ACHN (cell line): ENCODE data around the gene XXYLT1.
"Not testable (repeated sequence)": the region's sequence is repeated elsewhere in the genome, so short reads cannot be mapped to it uniquely, and the experiment has no call there.

ENCODE experiments used
- DNase-seq: peaks from one replicate; pipeline ENCODE4 v3.0.0-alpha.2; 2015
- in situ Hi-C: cut with HindIII; loops from 2 replicates; pipeline ENCODE4 v1.10.0; 2017; ENCODE audit warnings: low sequenced_read_pairs, low pct_ligation_motif_present, low pct_unique_long_range_greater_than_20kb

Gene XXYLT1

DNA sequence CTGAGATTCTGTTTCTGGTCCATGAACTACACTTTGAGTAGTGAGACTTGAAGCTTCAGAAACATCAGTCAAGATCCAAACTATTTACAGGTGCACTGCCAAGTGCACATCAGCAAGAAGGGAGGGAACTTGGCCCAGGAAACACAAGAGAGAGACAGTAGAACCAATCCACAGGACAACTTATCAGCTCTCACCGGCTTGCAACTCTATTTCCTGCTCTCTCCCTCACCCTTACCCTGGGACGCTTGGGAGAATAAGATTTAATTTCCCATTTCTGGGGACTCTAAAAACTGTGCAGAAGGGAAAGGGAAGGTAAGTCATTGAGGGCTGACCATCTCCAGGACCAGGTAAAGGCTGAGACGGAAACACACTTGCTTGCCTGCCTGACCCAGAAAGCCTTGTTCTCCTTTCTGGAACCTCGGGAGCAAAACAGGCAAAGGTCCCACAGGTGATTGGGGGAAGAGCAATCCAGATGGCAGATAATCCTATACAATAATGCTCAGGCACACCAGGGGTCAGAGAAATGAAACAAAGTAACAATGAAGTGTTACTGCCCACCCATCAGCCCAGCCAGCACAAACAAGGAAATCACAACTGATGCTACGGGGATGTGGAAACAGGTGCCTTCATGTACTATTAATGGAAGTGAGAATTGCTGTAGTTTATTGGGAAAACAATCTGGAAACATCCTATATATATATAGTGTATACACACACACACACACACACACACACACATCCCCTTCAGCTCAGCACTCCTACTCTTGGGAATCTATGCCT is 154.4 kb downstream of the XXYLT1 start:
- in situ Hi-C loops: no loop called here

GRCh38 chr3:195115600-195116406 is 155.2 kb downstream of the XXYLT1 start:
- DNase-seq: no peak
- in situ Hi-C loops: no loop called here

More for the DNA sequence above, 154.4 kb downstream of the XXYLT1 start:
- DNase-seq: no peak

GRCh38 chr3:195114786-195115599 is 156.0 kb downstream of the XXYLT1 start:
- in situ Hi-C loops: no loop called here

DNA sequence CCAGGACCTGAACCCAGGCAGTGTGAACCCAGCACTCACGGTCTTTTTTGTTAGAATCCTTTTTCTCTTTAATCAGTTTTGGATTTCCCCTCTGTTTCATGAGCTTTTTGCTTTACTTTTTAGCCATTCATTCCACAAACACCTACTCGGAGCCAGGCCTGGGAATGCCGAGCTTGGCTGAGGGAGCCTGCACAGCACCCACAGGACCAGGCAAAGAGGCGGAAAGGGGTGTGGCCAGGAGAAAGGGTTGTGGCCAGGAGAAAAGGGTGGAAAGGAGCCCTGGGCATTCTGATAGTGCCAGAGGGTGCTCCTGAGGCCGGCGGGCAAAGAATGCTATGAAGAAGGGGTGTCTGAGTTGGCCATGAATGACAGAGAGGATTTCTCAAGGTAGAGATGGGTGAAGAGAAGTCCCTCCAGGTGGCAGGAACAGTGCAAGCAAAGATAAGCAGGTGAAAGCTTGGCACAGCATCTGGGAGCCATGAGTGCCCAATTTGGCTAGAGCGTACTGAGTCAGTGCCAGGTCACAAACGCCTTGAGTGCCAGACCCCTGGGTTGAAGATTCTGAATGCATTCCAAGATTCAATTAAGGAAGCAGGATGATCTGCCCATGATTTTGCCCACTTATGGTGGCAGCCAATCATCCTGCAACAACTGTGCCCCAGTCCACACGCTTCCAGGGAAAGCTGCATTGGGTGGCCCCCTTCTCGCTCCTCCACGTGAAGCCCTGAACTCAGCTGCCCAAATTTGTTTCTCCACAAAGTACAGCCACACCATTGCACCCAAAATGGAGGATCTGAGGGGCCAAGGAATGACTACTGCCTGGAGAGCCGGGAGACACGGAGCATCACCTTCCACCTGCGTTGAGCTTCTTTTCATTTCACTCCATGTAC is 157.2 kb downstream of the XXYLT1 start:
- no peak for DNase-seq
- in situ Hi-C loops: no loop called here

More at GRCh38 chr3:195114786-195115599, 156.0 kb downstream of the XXYLT1 start:
- no peak for DNase-seq

DNA sequence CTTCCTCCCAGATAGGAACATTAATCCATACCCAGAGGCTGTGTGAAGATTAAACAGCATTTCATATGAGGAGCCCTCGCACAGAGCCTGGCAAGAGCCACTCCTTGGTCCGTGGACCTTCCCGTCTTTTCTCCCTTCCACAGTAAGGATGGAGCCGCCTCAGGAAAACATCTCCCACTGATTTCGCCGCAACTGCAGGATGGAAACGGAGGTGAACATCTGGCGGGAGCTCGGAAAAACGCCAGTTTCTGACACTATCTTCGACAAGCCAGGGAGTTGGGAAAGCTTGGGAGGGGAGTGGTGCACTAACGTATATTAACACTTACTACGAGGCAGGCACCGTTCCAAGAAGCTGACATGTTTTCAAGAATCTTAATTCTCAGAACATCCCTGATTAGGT is 157.9 kb downstream of the XXYLT1 start:
- in situ Hi-C loops: no loop called here
- no peak for DNase-seq

DNA sequence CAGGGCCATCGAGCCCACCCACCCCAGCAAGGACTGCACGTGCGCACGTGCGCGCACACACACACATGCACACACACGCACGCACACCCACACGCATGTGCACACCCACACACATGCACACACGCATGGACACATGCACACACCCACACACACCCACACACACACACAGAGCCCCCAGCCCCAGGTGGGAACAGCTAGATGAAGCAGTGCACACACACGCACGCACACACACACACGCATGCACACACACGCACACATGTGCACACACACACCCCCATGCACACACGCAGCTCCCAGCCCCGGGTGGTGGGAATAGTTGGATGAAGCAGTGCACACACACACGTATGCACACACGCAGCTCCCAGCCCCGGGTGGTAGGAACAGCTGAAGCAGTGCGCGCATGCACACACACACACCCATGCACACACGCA is 158.6 kb downstream of the XXYLT1 start:
- in situ Hi-C loops: no loop called here
- no peak for DNase-seq

DNA sequence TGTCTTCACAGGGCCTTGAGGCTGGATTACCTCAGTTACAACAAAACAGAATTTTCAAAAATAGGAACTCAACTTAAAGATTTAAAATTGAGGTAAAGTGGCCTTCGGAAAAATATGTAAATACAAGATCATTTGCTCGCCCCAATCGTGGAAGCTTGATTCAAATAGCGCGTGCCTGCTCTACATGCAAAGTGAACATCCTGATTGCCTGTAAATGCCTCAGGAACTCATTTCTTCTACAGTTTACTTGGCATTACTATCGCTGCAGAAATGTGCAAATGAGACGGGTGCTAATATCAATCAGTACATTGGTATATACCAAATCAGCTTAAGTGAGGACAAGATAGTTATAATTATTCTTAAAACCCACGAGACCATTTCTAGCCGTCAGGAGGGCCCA is 159.2 kb downstream of the XXYLT1 start:
- DNase-seq: no peak
- in situ Hi-C loops: no loop called here

- DNase-seq: no peak
- in situ Hi-C loops: no loop called here
These were observed 159.6 kb downstream of the XXYLT1 start for GRCh38 chr3:195111319-195111705.

GRCh38 chr3:195110647-195111318 is 160.2 kb downstream of the XXYLT1 start:
- no peak for DNase-seq

GRCh38 chr3:195109098-195109657 is 161.8 kb downstream of the XXYLT1 start:
- DNase-seq: no peak
- in situ Hi-C loops: no loop called here

More at GRCh38 chr3:195110647-195111318, 160.2 kb downstream of the XXYLT1 start:
- in situ Hi-C loops: no loop called here

DNA sequence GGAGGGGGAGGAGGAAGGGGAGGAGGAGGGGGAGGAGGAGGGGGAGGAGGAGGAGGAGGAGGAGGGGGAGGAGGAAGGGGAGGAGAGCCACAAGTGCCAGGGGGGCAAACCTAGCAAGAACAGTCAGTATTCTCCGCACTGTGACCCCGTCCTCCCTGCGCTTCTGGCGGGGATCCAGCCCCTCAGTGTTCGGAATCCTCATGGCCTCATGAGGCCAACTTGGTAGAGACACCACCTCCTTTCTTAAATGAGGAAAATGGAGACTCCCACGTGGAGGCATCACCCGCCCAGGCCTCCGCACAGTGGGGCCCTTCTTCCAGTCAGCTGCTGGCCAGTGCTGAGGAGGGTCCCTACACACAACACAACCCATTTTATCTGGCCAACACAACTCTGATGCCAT is 163.4 kb downstream of the XXYLT1 start:
- no peak for DNase-seq
- in situ Hi-C loops: no loop called here

DNA sequence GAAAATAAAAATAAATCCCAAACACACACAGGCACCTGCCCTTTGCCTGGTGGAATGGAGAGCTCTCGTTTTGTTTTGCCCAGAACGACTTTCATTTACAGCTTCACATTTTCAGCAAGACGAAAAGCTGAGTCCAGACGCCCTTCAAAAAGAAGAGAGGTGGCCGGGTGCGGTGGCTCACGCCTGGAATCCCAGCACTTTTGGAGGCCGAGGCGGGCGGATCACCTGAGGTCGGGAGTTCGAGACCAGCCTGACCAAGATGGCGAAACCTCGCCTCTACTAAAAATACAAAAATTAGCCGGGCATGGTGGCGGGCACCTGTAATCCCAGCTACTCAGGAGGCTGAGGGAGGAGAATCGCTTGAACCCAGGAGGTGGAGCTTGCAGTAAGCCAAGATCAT is 163.9 kb downstream of the XXYLT1 start:
- DNase-seq, in situ Hi-C loops: not testable (repeated sequence)

- peak; percentile 45 for DNase-seq
- in situ Hi-C loops: no loop called here
These were observed 164.5 kb downstream of the XXYLT1 start for GRCh38 chr3:195106418-195106906.

DNA sequence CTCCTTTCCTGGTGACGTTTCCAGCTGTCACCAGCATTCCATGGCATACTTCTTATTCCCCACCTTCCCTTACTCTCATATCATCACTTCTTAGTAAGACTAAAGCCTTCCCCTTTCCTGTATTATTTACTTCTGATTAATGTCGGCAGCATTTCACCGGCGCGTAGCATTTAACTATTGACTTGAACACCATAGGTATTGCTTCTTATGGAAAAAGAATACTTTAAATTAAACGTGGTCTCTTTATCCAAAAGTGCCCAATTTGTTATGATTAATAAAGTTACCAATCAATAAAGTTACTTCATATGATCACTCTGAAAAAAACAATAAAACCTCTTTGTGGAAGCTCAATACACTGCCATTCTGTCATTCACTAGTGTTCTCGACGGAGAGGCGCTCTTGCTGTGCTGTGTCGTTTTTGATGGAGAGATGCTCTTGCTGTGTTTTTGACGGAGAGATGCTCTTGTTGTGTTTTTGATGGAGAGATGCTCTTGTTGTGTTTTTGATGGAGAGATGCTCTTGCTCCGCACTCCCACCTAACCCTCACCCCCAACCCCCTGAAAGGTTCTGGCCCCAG is 165.0 kb downstream of the XXYLT1 start:
- in situ Hi-C loops: no loop called here
- DNase-seq: no peak

DNA sequence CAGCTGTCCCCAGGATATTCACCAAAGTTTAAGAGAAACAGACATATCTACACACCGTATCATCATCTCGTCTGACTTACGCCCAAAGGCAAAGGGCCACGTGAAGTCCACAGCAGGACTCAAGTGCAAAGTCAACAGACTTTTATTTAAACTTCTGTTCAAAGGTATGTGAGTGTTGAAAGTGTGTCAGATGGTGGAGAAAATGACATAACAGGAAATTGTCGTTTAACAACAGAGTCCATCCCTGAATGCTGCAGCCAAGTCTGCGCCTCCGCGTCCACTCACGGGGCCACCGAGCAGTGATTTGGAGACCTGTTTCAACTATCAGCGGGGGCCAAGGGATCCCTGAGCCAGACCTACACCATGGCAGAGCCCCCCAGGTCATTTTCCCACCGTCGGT is 165.6 kb downstream of the XXYLT1 start:
- in situ Hi-C loops: no loop called here
- no peak for DNase-seq

- no peak for DNase-seq
- in situ Hi-C loops: no loop called here
These were observed 166.6 kb downstream of the XXYLT1 start for GRCh38 chr3:195104340-195104739.

- in situ Hi-C loops: no loop called here
These were observed 167.3 kb downstream of the XXYLT1 start for GRCh38 chr3:195103623-195104022.

More at GRCh38 chr3:195103623-195104022, 167.3 kb downstream of the XXYLT1 start:
- no peak for DNase-seq
